Kasumi-1 (cell line): ENCODE measurements around the gene CRACR2B.

Experiments used
- DNase-seq, 2 experiments: peaks; one replicate each; lab custom pipeline; 2025; lab: John Stamatoyannopoulos, UW

The CRACR2B gene

GRCh38 chr11:839875-840617, 12.3 kb downstream of the CRACR2B start:
- no peak for DNase-seq

GRCh38 chr11:841981-842369, 14.3 kb downstream of the CRACR2B start:
- DNase-seq, result peak; percentile 27 to 35

GRCh38 chr11:842370-843002, 14.8 kb downstream of the CRACR2B start, which contains the start of the genes POLR2L and TSPAN4:
POLR2L (minus strand) TSS chr11:842529; CDS start chr11:842508, 21 bp downstream.
TSPAN4 (plus strand) TSS chr11:842852; CDS start chr11:850305, 7,453 bp downstream.
- peak; percentile 82 to 89 for DNase-seq

GRCh38 chr11:843086-843734, 15.5 kb downstream of the CRACR2B start:
- DNase-seq, result no peak

- DNase-seq, result no peak
These were observed 16.3 kb downstream of the CRACR2B start for GRCh38 chr11:843818-844692.

- DNase-seq, result peak; percentile 21 to 52
These were observed 17.2 kb downstream of the CRACR2B start for GRCh38 chr11:844693-845644.

GRCh38 chr11:845872-846495, 18.3 kb downstream of the CRACR2B start:
- DNase-seq, result no peak

- no peak for DNase-seq
These were observed 18.9 kb downstream of the CRACR2B start for GRCh38 chr11:846496-847098.

- no peak for DNase-seq
These were observed 20.2 kb downstream of the CRACR2B start for GRCh38 chr11:847876-848275.

GRCh38 chr11:848380-848931, 20.7 kb downstream of the CRACR2B start:
- peak; percentile 42 to 66 for DNase-seq

GRCh38 chr11:849104-849824, 21.5 kb downstream of the CRACR2B start:
- no peak for DNase-seq

- DNase-seq, result no peak
These were observed 22.4 kb downstream of the CRACR2B start for GRCh38 chr11:849951-850774.

- DNase-seq, result peak in 1 of 2 experiments; percentile 19
These were observed 23.4 kb downstream of the CRACR2B start for GRCh38 chr11:850775-851763.

GRCh38 chr11:852762-853161, 25.0 kb downstream of the CRACR2B start:
- DNase-seq, result no peak

- DNase-seq, result no peak
These were observed 26.1 kb downstream of the CRACR2B start for GRCh38 chr11:853682-854448.
